ENCODE measurements around the gene OR4C45. TPM values are rescaled to one million over a fixed set of nuclear protein-coding genes. Genes with fewer than 3 reads are reported as not detected.
"Not testable (repeated sequence)": the region's sequence is repeated elsewhere in the genome, so short reads cannot be mapped to it uniquely, and the experiment has no call there.

The OR4C45 gene
- not detected for polyA plus RNA-seq (ENCODE audit: insufficient read depth in 1 of 5, insufficient read length in 5 of 5, low replicate concordance in 1 of 5)
- long read RNA-seq, donor 1 = 0 reads
- long read RNA-seq, donor 2 = 0 reads
- long read RNA-seq, donor 3 = 0 reads
- long read RNA-seq, donor 4 = 0 reads
- long read RNA-seq, donor 5 = 0 reads
- long read RNA-seq, donor 6 = 0 reads
- long read RNA-seq, donor 7 = 0 reads
- long read RNA-seq, donor 8 = 0 reads

DNA sequence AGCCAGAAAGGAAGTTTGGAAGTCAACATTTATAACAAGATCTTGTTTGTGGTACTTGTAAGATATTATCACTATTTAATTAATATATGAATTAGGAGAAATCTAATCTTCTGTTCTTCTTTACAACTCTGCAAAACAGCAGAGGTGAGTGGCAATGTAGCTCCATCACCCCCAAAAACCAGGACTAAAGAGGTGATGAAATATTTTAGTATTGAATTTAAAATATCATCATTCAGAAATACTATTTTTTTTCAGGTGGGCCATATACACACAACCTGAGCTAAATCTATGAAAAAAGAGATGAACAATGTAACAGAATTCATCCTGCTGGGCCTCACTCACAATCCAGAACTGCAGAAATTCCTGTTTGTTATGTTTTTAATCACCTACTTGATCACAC is at the start of gene OR4C45:
Gene OR4C45, plus strand, starts transcription at position 301 of the 400 bp plus-strand sequence.
- DNase-seq = no peak

DNA sequence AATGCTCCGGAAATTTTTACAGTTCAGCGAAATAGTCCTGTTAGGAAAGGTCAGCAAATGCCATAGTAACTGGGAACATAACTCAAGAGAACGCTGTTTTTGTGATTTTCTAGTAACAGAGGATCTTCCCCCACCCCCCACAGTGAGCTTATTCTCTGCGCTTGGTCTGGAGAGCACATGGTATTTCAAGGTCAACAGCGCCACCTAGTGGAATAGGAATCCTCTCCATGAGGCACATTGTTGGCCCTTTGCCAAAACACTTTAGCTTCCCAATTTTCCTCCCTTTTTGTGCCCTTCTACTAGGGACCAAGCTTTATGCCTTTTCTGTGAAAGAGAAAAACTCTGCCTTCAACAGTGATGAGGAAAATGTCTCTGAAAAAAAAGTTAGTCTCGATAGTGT is 37.1 kb upstream of the OR4C45 start:
- no peak for DNase-seq

DNA sequence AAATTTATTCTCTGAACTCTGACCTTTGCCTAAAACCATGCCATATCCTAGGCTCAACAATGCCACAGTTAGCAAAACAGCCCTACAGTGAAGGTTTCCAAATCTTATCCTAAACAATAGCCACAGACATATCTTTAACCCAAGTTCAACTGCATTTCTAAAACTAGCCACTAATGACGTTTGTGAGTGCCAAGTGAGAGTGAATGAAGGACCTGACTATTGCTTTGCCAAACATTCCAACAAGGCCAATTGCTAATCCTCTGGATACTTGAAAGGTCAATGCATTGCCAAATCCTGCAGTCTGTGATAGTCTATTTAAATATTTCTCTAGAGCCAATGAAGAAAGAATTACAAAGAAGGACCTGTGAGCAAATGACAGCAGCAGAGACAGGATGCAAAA is 2.5 kb upstream of the OR4C45 start:
- DNase-seq = no peak

DNA sequence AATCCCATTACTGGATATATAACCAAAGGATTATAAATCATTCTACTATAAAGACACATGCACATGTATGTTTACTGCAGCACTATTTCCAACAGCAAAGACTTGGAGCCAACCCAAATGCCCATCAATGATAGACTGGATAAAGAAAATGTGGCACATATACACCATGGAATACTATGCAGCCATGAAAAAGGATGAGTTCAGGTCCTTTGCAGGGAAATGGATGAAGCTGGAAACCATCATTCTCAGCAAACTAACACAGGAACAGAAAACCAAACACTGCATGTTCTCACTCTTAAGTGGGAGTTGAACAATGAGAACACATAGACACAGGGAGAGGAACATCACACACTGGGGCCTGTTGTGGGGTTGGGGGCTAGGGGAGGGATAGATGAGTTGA is 3.6 kb downstream of the OR4C45 start:
- DNase-seq = not testable (repeated sequence)

DNA sequence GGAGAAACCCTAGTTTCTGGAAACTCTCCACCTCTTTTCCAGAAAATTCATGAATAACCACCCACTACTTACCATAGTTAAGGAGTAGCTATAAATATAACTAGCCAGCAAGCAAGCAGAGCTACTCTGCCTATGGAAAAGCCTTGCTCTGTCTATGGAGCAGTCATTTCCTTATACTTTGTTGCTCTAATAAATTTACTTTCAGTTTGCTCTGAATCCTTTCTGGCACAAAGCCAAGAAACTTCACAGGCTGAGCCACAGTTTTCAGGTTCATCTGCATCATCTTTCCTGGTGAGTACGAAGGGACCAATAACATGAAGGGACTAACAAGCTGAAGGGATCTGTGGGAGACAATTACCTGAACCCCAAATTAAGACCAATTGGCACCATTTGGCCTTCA is 4.6 kb downstream of the OR4C45 start:
- DNase-seq = no peak

DNA sequence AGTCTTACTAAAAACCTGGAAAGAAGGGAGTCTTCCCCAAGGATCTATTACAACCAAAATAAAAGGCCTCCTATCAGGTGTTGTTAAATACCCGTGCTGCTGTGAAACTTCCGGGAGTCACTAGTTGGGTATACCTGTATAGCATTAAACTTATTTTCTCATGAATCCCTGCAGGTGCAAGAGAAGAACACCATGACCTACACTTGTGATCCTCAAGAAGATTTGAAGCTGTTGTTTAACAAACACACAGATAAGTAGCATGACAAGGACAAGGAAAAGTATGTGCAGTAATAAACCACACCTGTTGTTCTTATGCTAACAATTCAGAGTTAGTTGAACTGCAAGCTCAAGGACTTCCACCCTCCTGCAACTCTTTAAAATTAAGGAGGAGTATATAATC is 12.0 kb downstream of the OR4C45 start:
- no peak for DNase-seq

DNA sequence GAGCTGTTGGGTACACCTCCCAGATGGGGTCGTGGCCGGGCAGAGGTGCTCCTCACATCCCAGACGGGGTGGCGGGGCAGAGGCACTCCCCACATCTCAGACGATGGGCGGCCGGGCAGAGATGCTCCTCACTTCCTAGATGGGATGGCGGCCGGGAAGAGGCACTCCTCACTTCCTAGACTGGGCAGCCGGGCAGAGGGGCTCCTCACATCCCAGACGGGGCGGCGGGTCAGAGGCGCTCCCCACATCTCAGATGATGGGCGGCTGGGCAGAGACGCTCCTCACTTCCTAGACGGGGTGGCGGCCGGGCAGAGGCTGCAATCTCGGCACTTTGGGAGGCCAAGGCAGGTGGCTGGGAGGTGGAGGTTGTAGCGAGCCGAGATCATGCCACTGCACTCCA is 30.4 kb downstream of the OR4C45 start:
- DNase-seq = not testable (repeated sequence)

DNA sequence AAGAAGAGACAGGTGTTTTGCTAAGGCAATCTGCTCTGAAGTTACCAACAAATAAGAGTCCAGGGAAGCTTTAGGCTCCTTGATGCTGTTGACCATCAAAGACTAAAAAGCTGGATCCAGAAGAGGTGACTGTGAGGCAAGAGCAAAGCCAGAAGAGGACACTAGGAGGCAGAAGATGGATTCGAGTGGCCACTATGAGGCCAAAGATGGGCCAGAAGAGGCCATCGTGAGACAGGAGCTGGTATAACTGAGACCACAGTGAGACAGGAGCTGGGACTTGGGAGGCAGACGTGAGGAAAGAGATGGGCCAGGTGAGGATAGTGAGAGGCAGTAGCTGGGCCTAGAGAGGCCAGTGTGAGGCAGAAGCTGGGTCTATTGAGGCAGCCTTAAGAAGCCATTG is 37.7 kb downstream of the OR4C45 start:
- DNase-seq = no peak

DNA sequence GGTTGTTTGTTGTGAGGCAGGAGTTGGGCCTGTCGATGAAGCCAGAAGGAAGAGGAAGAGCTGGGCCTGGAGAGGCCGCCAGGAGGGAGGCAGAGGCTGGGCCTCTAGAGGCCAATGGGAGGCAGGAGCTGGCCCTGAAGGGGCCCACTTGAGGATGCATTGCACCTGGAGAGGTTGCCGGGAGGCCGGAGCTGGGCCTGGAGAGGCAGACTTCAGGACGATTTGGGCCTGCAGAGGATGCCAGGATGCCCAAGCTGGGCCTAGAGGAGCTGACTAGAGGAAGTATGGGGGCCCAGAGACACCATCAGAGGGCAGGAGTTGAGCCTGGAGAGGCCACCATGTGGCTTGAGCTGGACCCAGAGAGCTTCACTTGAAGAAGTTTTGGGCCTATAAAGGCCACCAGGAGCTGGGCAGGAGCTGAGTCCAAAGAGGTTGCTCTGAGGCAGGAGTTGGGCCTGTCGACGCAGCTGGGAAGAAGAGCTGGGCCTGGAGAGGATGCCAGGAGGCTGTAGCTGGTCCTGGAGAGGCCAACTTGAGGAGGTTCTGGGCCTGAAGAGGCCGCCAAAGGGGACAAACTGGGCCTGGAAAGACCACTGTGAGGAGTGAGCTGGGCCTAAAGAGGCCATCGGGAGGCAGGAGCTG is 39.0 kb downstream of the OR4C45 start:
- DNase-seq = no peak

DNA sequence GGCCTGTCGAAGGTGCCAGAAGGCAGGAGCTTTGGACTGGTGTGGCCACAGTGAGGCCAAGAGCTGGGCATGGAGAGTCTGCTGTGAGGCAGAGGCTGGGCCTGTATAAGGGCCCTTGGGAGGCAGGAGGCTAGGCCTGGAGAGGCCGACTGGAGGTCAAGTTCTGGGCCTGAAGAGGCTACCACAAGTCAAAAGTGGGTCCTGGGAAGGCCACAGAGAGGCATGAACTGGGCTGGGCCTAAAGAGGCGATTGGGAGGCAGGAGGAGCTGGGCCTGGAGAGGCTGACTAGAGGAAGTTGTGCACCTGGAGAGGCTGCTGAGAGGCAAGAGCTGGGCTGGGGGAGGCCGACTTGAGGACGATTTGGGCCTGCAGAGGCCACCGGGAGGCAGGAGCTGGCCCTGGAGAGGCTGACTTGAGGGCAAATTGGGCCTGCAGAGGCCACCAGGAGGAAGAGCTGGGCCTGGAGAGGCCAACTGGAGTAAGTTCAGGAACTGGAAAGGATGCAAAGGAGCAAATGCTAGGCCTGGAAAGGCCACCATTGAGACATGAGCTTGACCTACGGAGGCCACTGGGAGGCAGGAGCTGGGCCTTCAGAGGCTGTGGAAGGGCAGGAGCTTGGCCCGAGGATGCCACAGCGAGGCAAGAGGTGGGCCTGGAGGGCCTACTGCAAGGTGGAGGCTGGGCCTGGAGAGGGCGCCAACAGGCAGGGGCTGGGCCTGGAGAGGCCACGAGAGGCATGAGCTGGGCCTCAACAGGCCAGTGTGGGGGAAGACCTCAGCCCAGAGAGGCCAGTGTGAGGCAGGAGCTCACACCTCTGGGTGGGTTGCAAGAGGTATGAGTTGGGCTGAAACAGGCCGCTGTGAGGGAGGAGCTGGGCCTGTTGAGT is 39.8 kb downstream of the OR4C45 start:
- no peak for DNase-seq

DNA sequence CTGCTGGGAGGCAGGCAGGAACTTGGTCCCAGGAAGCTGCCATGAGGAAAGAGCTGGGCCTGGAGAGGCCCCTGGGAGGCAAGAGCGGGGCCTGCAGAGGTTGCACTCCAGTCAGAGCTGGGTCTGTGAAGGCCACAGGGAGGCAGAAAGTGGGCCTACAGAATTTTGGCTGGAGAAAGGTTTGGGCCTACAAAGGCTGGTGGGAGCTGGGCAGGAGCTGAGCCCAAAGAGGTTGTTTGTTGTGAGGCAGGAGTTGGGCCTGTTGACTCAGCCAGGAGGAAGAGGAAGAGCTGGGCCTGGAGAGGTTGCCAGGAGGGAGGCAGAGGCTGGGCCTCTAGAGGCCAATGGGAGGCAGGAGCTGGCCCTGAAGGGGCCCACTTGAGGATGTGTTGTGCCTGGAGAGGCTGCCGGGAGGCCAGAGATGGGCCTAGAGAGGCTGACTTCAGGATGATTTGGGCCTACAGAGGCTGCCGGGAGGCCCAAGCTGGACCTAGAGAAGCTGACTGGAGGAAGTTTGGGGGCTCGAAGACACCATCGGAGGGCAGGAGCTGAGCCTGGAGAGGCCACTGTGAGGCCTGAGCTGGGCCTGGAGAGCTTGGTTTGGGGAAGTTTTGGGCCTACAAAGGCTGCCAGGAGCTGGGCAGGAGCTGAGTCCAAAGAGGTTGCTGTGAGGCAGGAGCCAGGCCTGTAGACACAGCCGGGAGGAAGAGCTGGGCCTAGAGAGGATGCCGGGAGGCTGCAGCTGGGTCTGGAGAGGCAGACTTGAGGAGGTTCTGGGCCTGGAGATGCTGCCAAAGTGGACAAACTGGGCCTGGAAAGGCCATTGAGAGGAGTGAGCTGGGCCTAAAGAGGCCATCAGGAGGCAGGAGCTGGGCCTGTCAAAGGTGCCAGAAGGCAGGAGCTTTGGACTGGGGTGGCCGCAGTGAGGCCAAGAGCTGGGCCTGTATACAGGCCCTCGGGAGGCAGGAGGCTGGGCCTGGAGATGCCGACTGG is 40.7 kb downstream of the OR4C45 start:
- no peak for DNase-seq

DNA sequence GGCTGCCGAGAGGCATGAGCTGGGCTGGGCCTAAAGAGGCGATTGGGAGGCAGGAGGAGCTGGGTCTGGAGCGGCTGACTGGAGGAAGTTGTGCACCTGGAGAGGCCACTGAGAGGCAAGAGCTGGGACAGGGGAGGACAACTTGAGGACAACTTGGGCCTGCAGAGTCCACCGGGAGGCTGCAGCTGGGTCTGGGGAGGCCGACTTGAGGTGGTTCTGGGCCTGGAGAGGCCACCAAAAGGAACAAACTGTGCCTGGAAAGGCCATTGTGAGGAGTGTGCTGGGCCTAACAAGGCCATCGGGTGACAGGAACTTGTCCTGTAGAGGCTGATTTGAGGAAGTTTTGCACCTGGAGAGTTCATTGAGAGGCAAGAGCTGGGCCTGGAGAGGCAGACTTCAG is 41.5 kb downstream of the OR4C45 start:
- DNase-seq = no peak

DNA sequence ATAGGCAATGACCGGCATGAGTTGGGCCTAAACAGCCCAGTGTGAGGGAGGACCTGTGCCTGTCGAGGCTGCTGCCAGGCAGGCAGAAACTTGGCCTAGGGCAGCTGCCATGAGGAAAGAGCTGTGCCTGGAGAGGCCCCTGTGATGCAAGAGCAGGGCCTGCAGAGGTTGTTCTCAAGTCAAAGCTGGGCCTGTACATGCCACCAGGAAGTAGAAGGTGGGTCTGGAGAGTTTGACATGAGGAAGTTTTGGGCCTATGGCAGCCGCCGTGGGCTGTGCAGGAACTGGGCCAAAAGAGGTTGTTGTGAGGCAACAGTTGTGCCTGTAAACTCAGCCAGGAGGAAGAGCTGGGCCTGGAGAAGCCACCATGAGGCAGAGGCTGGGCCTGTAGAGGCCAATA is 43.2 kb downstream of the OR4C45 start:
- no peak for DNase-seq

DNA sequence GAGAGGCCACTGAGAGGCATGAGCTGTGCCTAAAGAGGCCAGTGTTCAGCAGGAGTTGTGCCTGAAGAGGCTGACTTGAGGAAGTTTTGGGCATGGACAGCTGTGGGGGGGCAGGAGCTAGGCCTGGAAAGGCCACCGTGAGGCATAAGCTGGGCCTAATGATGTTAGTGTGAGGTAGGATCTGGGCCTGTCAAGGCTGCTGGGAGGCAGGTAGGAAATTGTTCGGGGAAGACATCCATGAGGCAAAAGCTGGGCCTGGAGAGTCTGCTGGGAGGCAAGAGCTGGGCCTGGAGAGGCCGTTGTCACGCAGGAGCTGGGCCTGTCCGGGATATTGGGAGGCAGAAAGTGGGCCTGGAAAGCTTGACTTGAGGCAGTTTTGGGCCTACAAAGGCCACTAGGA is 44.9 kb downstream of the OR4C45 start:
- no peak for DNase-seq

DNA sequence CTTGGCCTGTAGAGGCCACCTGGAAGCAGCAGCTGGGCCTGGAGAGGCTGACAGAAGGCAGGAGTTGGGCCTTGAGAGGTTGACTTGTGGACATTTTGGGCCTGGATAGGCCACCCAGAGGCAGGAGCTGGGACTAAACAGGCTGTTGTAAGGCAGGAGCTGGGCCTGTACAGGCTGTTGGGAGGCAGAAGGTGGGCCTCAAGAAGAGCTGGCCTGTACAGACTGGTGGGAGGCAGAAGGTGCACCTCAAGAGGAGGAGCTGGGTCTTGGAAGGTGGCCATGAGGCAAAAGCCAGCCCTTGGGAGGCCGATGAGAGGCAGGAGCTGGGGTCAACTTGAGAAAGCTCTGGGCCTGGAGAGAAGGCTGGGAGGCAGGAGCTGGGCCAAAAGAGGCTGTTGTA is 45.3 kb downstream of the OR4C45 start:
- DNase-seq = no peak

DNA sequence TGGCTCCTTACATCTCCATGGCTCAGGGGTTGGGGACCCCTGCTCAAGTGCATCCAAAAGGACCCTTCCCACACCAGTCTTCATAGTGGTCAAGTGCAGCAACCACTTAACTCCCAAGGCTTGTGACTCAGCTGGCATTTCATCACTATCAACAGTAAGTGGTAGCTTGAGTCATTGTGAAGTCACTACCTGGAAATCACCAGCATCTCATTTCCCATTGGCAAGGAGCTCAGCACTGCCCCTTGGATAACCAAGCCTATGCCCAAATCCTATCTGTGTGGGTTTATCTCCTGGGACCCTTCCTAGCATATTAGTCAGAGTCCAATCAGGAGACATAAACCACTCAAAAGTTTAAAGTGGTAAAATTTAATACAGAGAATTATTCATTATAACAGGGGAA is 46.3 kb downstream of the OR4C45 start:
- not testable (repeated sequence) for DNase-seq

DNA sequence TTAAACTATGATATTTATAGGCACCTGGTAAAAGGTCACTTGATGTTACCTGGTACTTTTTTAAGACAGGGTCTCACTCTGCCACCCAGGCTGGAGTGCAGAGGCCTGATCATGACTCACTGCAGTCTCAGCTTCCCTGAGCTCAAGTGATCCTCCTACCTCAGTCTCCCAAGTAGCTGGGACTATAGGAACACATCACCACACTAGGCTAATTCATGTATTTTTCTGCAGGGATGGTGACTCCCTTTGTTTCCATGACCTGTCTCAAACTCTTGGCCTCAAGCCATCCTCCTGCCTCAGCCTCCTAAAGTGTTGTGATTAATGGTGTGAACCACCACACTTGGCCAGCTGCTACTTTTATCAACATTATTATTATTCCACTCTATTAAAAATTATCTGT is 47.6 kb downstream of the OR4C45 start:
- DNase-seq = no peak

Measured in right lung (tissue), 10 donors.